K562 treated with DMSO at 1 percent for 24 hours (cell line): ENCODE measurements around the gene SERF2. TPM values are rescaled to one million over a fixed set of nuclear protein-coding genes. Genes with fewer than 3 reads are reported as not detected.

ENCODE experiments used
- total RNA-seq: library from RNA; unstranded; fragments of 300-600 nt; gene quantifications from 2 replicates; pipeline ENCODE4 v1.2.3, GENCODE V29; 2022; ENCODE audit warnings: low read depth; ENCODE audit not compliant: insufficient read depth

Gene SERF2
- total RNA-seq = 415 and 475 TPM in 2 replicates

GRCh38 chr15:43791993-43792760 lies at the start of gene SERF2:
TSS of gene SERF2 (plus strand) at chr15:43792320. CDS start at chr15:43792377, 57 bp downstream.

GRCh38 chr15:43746245-43746902 lies 45.7 kb upstream of the SERF2 start, which contains the start of gene PDIA3:
TSS of gene PDIA3 (plus strand) at chr15:43746438. CDS start at chr15:43746540, 102 bp downstream.

GRCh38 chr15:43776718-43777266 lies 15.3 kb upstream of the SERF2 start, which contains the start of gene ELL3:
TSS of gene ELL3 (minus strand) at chr15:43776966. CDS start at chr15:43776901, 65 bp downstream.

GRCh38 chr15:43799945-43800285 lies 7.8 kb downstream of the SERF2 start, which contains the start of gene SERINC4:
TSS of gene SERINC4 (minus strand) at chr15:43800220. CDS start at chr15:43799986, 234 bp downstream.

GRCh38 chr15:43800286-43801141 lies 8.4 kb downstream of the SERF2 start, which contains the start of gene HYPK:
TSS of gene HYPK (plus strand) at chr15:43800599. CDS start at chr15:43800623, 24 bp downstream.

GRCh38 chr15:43824302-43825246 lies 32.5 kb downstream of the SERF2 start, which contains the start of gene MFAP1:
TSS of gene MFAP1 (minus strand) at chr15:43824690. CDS start at chr15:43824569, 121 bp downstream.

GRCh38 chr15:43826508-43827341 lies 34.6 kb downstream of the SERF2 start, which contains the start of gene WDR76:
TSS of gene WDR76 (plus strand) at chr15:43827002. CDS start at chr15:43827033, 31 bp downstream.

Other genes starting within 250 kb of the SERF2 start
- gene PPIP5K1, start 202.1 kb upstream of the SERF2 start, total RNA-seq = 28.3 and 35.7 TPM in 2 replicates
- 1.1 and 2.4 TPM in 2 replicates for gene CKMT1B, start 198.3 kb upstream of the SERF2 start, total RNA-seq
- 0.13 TPM in 1 of 2 replicates, not detected in the other for gene STRC, start 173.5 kb upstream of the SERF2 start, total RNA-seq
- 1.2 and 1.5 TPM in 2 replicates for gene CATSPER2, start 143.5 kb upstream of the SERF2 start, total RNA-seq
- 0.63 and 1.1 TPM in 2 replicates for gene CKMT1A, start 98.5 kb upstream of the SERF2 start, total RNA-seq
- 118 and 122 TPM in 2 replicates for gene PDIA3, start 45.9 kb upstream of the SERF2 start, total RNA-seq
- gene ELL3, start 15.4 kb upstream of the SERF2 start, total RNA-seq = 1.9 and 4.7 TPM in 2 replicates
- gene SERINC4, start 7.9 kb downstream of the SERF2 start, total RNA-seq = 0.65 and 1.3 TPM in 2 replicates
- 3.9 and 5.1 TPM in 2 replicates for gene HYPK, start 8.3 kb downstream of the SERF2 start, total RNA-seq
- gene MFAP1, start 32.4 kb downstream of the SERF2 start, total RNA-seq = 46.9 and 54.4 TPM in 2 replicates
- 16.5 and 17.2 TPM in 2 replicates for gene WDR76, start 34.7 kb downstream of the SERF2 start, total RNA-seq